Left ventricle myocardium superior (tissue), 1 donor: ENCODE measurements around the gene ADGRL3. TPM values are rescaled to one million over a fixed set of nuclear protein-coding genes. Genes with fewer than 3 reads are reported as not detected.

Experiments used
- ATAC-seq: fragments of 200-7000 bp; cut with Tn5 transposase; one replicate; pipeline ENCODE4 v1.9.1; 2020; ENCODE audit warnings: mild to moderate bottlenecking, moderate library complexity
- DNase-seq: peaks from one replicate; pipeline ENCODE4 v3.0.0-alpha.2; 2020
- intact Hi-C: fragments of 100-400 bp; cut with micrococcal nuclease; formaldehyde crosslinking; loops from one replicate; pipeline ENCODE4 v1.11.0; 2022
- total RNA-seq: library from RNA; stranded (reverse); fragmentation: NEBNext Ultra II Directional; extraction: Animal tissue kit (Norgen Biotek cat#: 25700); gene quantifications from one replicate; pipeline ENCODE4 v1.2.1, GENCODE V29; 2021
- donor health status: DM: no; HTN: yes; CAD: no; lungs with severe emphysema.

Gene ADGRL3
- total RNA-seq, 1 donor from 2014 or later: 5.1 TPM

DNA sequence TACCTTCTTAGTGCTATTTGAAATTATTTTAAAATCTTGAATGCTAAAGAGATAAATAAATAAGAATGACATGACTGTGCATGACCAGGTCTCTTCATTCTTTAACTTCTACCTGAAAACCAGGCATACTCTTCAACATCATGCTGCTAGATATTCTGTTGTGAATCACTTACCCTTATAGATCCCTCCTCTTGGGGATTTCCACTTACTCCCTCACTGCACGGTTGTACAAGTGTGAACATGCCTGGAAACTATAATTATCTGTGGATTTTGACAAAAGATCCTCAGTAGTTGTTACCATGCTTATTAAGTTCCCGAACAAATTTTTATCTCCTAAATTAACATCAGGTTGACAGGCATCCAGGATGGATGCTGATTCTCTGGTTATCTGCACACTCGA lies 54.3 kb downstream of the ADGRL3 start:
- intact Hi-C loops: no loop called here

GRCh38 chr4:61273233-61273632 lies 73.1 kb downstream of the ADGRL3 start:
- intact Hi-C loops: no loop called here
- ATAC-seq (peak; percentile 94), DNase-seq (no peak)

More for the DNA sequence above, 54.3 kb downstream of the ADGRL3 start:
- DNase-seq: no peak
- no peak for ATAC-seq

GRCh38 chr4:61274286-61274685 lies 74.2 kb downstream of the ADGRL3 start:
- ATAC-seq (no peak), DNase-seq (no peak)
- intact Hi-C loops: no loop called here

- intact Hi-C loops: no loop called here
Observed at GRCh38 chr4:61275241-61275640, 75.1 kb downstream of the ADGRL3 start.

GRCh38 chr4:61276029-61276428 lies 75.9 kb downstream of the ADGRL3 start:
- intact Hi-C loops: no loop called here
- ATAC-seq (no peak), DNase-seq (no peak)

More at GRCh38 chr4:61275241-61275640, 75.1 kb downstream of the ADGRL3 start:
- no peak for ATAC-seq
- no peak for DNase-seq

DNA sequence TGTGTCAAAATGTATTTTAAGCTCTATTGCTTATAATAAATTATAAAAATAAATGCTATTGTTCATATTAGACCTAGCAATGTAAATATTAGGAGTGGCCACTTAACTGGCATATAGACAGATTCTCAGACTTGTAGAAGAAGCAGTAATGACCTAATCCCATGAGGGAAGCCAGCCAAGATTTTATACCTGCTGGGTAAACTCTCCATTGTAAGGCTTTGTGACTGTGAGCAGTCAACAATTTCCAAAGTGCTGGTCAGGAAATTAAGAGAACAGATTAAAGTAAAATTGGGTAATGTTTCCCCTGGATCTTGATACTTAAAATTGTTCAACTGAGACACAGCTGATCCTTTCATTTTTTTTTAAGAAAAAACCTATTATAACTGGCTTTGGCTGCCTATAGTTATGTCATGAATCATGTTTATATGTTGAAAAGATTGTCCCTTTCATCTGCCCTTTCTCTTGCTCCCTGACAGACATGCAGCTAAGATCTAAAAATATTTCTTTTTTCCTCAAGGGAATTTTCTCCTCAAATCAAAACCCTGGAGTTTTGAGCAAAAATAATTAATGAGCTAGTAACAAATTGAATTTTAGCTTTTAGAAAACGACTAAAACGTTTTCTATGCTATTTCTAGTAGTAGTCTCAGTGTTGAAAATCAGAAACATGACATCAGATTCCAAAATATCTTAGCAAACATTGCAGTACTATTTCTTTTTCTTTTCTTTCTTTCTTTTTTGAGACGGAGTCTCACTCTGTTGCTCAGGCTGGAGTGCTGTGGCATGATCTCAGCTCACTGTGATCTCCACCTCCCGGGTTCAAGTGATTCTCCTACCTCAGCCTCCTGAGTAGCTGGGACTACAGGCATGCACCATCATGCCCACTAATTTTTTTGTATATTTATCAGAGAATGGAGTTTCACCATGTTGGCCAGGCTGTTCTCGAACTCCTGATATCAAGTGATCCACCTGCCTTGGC lies 77.9 kb downstream of the ADGRL3 start:
- ATAC-seq: peak; percentile 23

DNA sequence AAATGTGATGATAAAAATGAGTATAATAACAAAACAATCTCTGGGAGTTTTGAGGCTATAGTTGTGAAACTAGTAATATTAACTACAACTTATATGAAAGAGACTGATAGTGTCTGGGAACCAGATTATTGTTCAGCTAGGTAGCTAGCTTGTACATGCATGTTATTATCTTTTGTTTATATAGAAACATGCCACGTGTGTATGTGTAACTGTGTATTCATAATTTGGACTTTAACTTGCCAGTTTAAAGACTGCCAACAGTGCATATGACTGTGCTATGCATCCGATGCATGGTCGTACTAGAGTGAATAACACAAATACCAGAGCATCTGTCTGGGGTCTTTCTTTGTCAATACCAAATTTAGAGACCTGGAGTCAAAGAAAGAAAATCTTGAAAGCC lies 92.2 kb downstream of the ADGRL3 start:
- no peak for DNase-seq
- intact Hi-C loops: no loop called here
- no peak for ATAC-seq

More for the DNA sequence above, 77.9 kb downstream of the ADGRL3 start:
- intact Hi-C loops: no loop called here
- DNase-seq: no peak

- ATAC-seq (no peak), DNase-seq (no peak)
- intact Hi-C loops: no loop called here
Observed at GRCh38 chr4:61293707-61294400, 93.7 kb downstream of the ADGRL3 start.

DNA sequence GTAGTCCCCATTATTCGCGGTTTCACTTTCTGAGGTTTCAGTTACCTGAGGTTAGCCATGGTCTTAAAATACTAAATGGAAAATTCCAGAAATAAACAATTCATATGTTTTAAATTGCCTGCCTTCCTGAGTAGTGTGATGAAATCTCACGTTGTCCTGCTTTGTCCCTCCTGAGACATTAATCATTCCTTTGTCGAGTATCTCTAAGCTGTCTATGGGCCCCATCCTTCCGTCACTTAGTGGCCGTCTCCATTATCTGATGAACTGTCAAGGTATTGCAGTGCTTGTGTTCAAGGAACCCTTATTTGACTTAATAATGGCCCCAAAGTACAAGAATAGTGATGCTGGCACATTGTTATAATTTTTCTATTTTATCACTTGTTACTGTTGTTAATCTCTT lies 94.8 kb downstream of the ADGRL3 start:
- intact Hi-C loops: no loop called here
- ATAC-seq (no peak), DNase-seq (no peak)

- intact Hi-C loops: no loop called here
- no peak for ATAC-seq
- no peak for DNase-seq
Observed at GRCh38 chr4:61296144-61296543, 96.0 kb downstream of the ADGRL3 start.

DNA sequence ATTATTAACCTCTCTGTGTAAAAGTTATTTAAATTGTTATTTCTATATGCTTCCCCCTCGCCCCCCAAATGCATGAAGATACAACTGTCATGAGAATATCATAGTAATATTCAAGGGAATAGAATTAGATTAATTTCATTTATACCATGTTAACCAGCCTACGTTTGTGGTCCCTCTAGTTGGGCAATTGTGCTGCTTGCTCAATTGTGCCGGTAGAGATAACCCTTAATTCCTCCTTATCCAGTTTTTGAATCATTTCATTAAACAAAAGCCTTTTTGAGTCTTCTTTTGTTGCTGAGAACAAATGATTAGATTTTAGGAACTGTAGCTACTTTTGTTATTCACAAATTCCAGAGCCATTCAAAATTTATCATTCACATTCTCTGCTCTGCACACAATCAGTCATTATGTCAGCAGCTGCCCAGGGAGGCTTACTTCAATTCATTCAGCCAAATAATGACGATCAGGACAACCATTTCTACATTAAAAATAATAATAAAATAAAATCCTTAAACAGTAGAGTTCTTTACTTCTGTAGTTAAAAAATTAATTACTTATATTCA lies 98.1 kb downstream of the ADGRL3 start:
- ATAC-seq: no peak
- intact Hi-C loops: no loop called here
- DNase-seq: no peak

- DNase-seq (no peak), ATAC-seq (no peak)
- intact Hi-C loops: no loop called here
Observed at GRCh38 chr4:61299316-61299715, 99.2 kb downstream of the ADGRL3 start.

- intact Hi-C loops: no loop called here
Observed at GRCh38 chr4:61300266-61300844, 100.2 kb downstream of the ADGRL3 start.

DNA sequence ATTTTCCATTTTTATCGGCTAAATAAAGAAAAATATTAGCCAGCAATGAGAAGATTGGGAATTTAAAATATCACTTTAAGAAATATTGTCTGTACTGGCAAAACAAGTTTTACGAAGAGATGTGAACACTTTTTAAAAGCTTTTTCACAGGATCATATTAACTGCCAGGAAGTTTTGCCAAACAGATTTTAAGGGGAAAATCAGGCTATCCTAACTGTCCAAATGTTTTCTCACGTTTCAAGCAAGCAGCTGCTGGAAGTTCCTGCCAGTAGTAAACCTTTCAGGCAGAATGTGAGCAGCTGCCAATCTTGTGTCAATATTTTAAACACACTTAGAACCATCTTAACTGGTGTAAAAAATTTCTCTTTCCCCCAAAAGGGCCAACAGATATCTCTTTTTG lies 101.1 kb downstream of the ADGRL3 start:
- ATAC-seq (peak; percentile 38), DNase-seq (no peak)
- intact Hi-C loops: no loop called here

More at GRCh38 chr4:61300266-61300844, 100.2 kb downstream of the ADGRL3 start:
- DNase-seq: no peak
- ATAC-seq: no peak

DNA sequence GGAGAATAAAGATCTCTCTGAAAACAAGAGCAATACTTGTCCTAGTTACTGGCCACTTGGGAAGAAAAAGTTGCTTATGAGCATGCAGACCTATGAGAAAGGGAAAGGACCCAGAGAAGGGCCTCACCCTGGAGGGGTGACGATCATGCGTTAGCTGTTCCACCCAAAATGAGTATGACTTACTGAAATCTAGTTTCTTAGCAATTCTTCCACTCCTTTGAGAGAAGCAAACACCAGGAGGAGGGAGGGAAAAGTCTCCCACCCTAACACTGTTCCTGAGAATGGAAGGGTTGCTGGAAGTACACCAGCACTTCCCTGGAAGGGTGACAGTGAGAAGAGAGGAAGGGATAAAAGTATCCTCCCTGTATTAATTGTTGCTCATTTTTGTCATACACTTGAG lies 107.9 kb downstream of the ADGRL3 start:
- no peak for DNase-seq
- ATAC-seq: peak; percentile 61
- intact Hi-C loops: no loop called here

GRCh38 chr4:61309616-61310015 lies 109.5 kb downstream of the ADGRL3 start:
- DNase-seq: no peak
- no peak for ATAC-seq
- intact Hi-C loops: no loop called here

DNA sequence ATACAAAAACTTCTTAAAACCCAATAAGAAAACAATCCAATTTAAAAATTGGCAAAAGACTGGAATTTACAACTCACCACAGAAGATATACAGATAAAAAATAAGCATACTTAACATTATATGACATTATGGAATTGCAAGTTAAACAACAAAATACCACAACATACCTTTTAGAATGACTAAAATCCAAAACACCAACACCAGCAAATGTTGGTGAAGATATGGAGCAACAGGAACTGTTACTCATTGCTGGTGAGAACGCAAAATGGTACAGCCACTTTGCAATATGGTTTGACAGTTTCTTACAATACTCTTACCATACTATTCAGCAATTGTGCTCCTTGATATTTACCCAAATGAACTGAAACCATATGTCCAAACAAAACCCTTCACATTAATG lies 112.4 kb downstream of the ADGRL3 start:
- no peak for ATAC-seq

GRCh38 chr4:61318431-61318830 lies 118.3 kb downstream of the ADGRL3 start:
- intact Hi-C loops: no loop called here
- ATAC-seq (no peak), DNase-seq (no peak)

More for the DNA sequence above, 112.4 kb downstream of the ADGRL3 start:
- no peak for DNase-seq
- intact Hi-C loops: no loop called here

DNA sequence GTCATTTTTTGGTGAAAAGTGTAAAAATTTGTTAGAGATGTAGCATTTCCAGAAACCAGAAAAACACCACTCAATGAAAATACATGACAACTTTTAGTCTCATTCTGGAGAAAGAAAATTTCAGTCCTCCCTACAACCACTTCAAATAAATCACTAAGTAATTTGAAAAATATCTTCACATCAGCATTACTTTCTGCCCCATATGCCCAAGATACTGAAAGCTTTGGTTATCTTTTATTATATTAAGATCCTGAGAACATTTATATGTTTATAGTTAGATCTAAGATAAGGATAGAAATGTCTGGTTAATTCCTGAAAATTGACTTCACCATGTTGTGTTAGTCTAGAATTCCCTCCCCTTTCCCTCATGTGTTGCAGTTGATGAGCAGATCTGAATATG lies 119.0 kb downstream of the ADGRL3 start:
- intact Hi-C loops: no loop called here
- ATAC-seq (no peak), DNase-seq (no peak)

DNA sequence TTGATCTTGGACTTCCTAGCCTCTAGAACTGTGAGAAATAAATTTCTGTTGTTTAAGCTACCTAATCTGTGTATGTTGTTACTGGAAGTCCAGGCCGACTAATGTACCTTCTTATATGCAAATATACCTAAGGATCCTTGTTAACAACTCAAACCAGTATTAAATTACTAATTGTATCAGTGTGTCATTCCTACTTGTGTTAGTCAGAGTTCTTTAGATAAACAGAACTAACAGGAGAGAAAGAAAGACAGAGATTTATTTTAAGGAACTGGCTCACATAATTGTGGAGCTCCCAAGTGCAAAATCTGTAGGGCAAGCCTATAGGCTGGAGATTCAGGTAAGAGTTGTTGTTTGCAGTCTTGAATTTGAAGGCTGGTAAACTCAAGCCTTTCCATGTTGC lies 120.0 kb downstream of the ADGRL3 start:
- no peak for ATAC-seq
- intact Hi-C loops: no loop called here

More for the DNA sequence above, 120.0 kb downstream of the ADGRL3 start:
- no peak for DNase-seq
